H9 (cell line): ENCODE measurements around the gene FUT8. TPM values are rescaled to one million over a fixed set of nuclear protein-coding genes. Genes with fewer than 3 reads are reported as not detected.

Experiments used
- DNase-seq: peaks from one replicate; pipeline ENCODE4 v3.0.0-alpha.2; 2017
- H2AFZ ChIP-seq: one replicate; pipeline ENCODE4 v1.6.1; 2013; ENCODE audit warnings: mild to moderate bottlenecking, low read length, control low read depth, moderate library complexity
- H2AK5ac ChIP-seq: 2 replicates; pipeline ENCODE4 v1.6.1; 2013; ENCODE audit warnings: low read length, control low read depth, mixed read lengths; ENCODE audit not compliant: insufficient read length
- H2BK120ac ChIP-seq: one replicate; pipeline ENCODE4 v1.6.1; 2013; ENCODE audit warnings: low read depth, mild to moderate bottlenecking, low read length, control low read depth, inconsistent platforms; ENCODE audit not compliant: poor library complexity, severe bottlenecking
- H2BK12ac ChIP-seq: 2 replicates; pipeline ENCODE4 v1.6.1; 2013; ENCODE audit warnings: low read length, control low read depth, mixed read lengths, low read depth; ENCODE audit not compliant: insufficient read length
- H2BK15ac ChIP-seq: 2 replicates; pipeline ENCODE4 v1.6.1; 2013; ENCODE audit warnings: low read depth, low read length, control low read depth
- H2BK20ac ChIP-seq: one replicate; pipeline ENCODE4 v1.6.1; 2013; ENCODE audit warnings: low read depth, mild to moderate bottlenecking, low read length, control low read depth, inconsistent platforms; ENCODE audit not compliant: poor library complexity, severe bottlenecking
- H2BK5ac ChIP-seq: 2 replicates; pipeline ENCODE4 v1.6.1; 2013; ENCODE audit warnings: low read length, control low read depth, mixed read lengths; ENCODE audit not compliant: insufficient read length
- H3K14ac ChIP-seq: 2 replicates; pipeline ENCODE4 v1.6.1; 2013; ENCODE audit warnings: low read length, control low read depth; ENCODE audit not compliant: insufficient read depth
- H3K18ac ChIP-seq: 2 replicates; pipeline ENCODE4 v1.6.1; 2013; ENCODE audit warnings: low read depth, mild to moderate bottlenecking, mixed read lengths, low read length, control low read depth; ENCODE audit not compliant: insufficient read length
- H3K23ac ChIP-seq: 2 replicates; pipeline ENCODE4 v1.6.1; 2013; ENCODE audit warnings: low read length, control low read depth, mixed read lengths, low read depth; ENCODE audit not compliant: insufficient read length
- H3K23me2 ChIP-seq: 2 replicates; pipeline ENCODE4 v1.6.1; 2013; ENCODE audit warnings: low read depth, mild to moderate bottlenecking, mixed read lengths, low read length, control low read depth; ENCODE audit not compliant: insufficient read length, poor library complexity, severe bottlenecking
- H3K27ac ChIP-seq: 2 replicates; pipeline ENCODE4 v1.5.1; 2013; ENCODE audit warnings: low read length, control low read depth, mixed read lengths, low read depth; ENCODE audit not compliant: insufficient read length
- H3K27me3 ChIP-seq: 2 replicates; pipeline ENCODE4 v1.6.1; 2013; ENCODE audit warnings: low read length, control low read depth, inconsistent platforms; ENCODE audit not compliant: insufficient read depth
- H3K4ac ChIP-seq: 2 replicates; pipeline ENCODE4 v1.6.1; 2013; ENCODE audit warnings: low read depth, mild to moderate bottlenecking, control low read depth, inconsistent platforms, low read length, moderate library complexity
- H3K4me1 ChIP-seq: 2 replicates; pipeline ENCODE4 v1.6.1; 2013; ENCODE audit warnings: low read length, control low read depth, inconsistent platforms; ENCODE audit not compliant: insufficient read depth
- H3K4me2 ChIP-seq: 2 replicates; pipeline ENCODE4 v1.6.1; 2013; ENCODE audit warnings: low read length, control low read depth, mixed read lengths; ENCODE audit not compliant: insufficient read length, insufficient read depth
- H3K56ac ChIP-seq: 2 replicates; pipeline ENCODE4 v1.6.1; 2013; ENCODE audit warnings: low read depth, mild to moderate bottlenecking, mixed read lengths, low read length, control low read depth; ENCODE audit not compliant: insufficient read length
- H3K79me1 ChIP-seq: 2 replicates; pipeline ENCODE4 v1.6.1; 2013; ENCODE audit warnings: low read depth, mild to moderate bottlenecking, moderate library complexity, low read length, control low read depth, inconsistent platforms; ENCODE audit not compliant: insufficient read depth, poor library complexity, severe bottlenecking
- H3K79me2 ChIP-seq: 2 replicates; pipeline ENCODE4 v1.6.1; 2013; ENCODE audit warnings: low read length, control low read depth, inconsistent platforms; ENCODE audit not compliant: insufficient read depth
- H3K9ac ChIP-seq: 2 replicates; pipeline ENCODE4 v1.6.1; 2013; ENCODE audit warnings: low read length, control low read depth, mixed read lengths; ENCODE audit not compliant: insufficient read length; ENCODE audit errors: extremely low read depth
- H3K9me3 ChIP-seq: one replicate; pipeline ENCODE4 v1.6.1; 2013; ENCODE audit warnings: low read depth, low read length, inconsistent platforms; ENCODE audit not compliant: control insufficient read depth
- H3T11ph ChIP-seq: one replicate; pipeline ENCODE4 v1.6.1; 2013; ENCODE audit warnings: mild to moderate bottlenecking, low read length, control low read depth, inconsistent platforms
- H4K20me1 ChIP-seq: one replicate; pipeline ENCODE4 v1.6.1; 2013; ENCODE audit not compliant: control insufficient read depth, insufficient read length, insufficient read depth
- H4K5ac ChIP-seq: 2 replicates; pipeline ENCODE4 v1.6.1; 2013; ENCODE audit warnings: low read depth, mild to moderate bottlenecking, mixed read lengths, low read length, control low read depth; ENCODE audit not compliant: insufficient read length
- H4K8ac ChIP-seq: replicated peaks from 2 replicates; pipeline ENCODE4 v1.6.1; 2013; ENCODE audit warnings: low read length, control low read depth, mixed read lengths, low read depth; ENCODE audit not compliant: insufficient read length
- H4K91ac ChIP-seq: 2 replicates; pipeline ENCODE4 v1.6.1; 2013; ENCODE audit warnings: low read depth, mild to moderate bottlenecking, moderate library complexity, mixed read lengths, low read length, control low read depth; ENCODE audit not compliant: insufficient read length
- H3K27ac Mint-ChIP-seq, 3 experiments: 2 replicates in 2 of 3; 3 replicates in 1 of 3; pipeline ENCODE4 v1.8.0; 2020 to 2021; ENCODE audit warnings: mixed read lengths in 3 of 3, mild to moderate bottlenecking in 1 of 3, moderate library complexity in 1 of 3
- H3K27me3 Mint-ChIP-seq: 2 replicates; pipeline ENCODE4 v1.8.0; 2021; ENCODE audit warnings: low read depth, mild to moderate bottlenecking, moderate library complexity, mixed read lengths
- H3K36me3 Mint-ChIP-seq, 3 experiments: 2 replicates in 2 of 3; 3 replicates in 1 of 3; pipeline ENCODE4 v1.8.0; 2020 to 2021; ENCODE audit warnings: low read depth in 3 of 3, mixed read lengths in 3 of 3; ENCODE audit not compliant: insufficient read depth in 1 of 3
- H3K4me1 Mint-ChIP-seq, 2 experiments: 2 replicates each; pipeline ENCODE4 v1.8.0; 2020; ENCODE audit warnings: mixed read lengths in 2 of 2
- H3K4me3 Mint-ChIP-seq, 2 experiments: 2 replicates in 1 of 2; 3 replicates in 1 of 2; pipeline ENCODE4 v1.8.0; 2020 to 2021; ENCODE audit warnings: mild to moderate bottlenecking in 2 of 2, mixed read lengths in 2 of 2, moderate library complexity in 1 of 2
- H3K9me3 Mint-ChIP-seq, 2 experiments: 2 replicates in 1 of 2; 3 replicates in 1 of 2; pipeline ENCODE4 v1.8.0; 2020; ENCODE audit warnings: mild to moderate bottlenecking in 2 of 2, mixed read lengths in 2 of 2, moderate library complexity in 1 of 2
- CTCF ChIP-seq: fragments of 200-600 bp; sonication (generic); conservative IDR thresholded peaks from 3 replicates; pipeline ENCODE4 v1.8.0; 2021; ENCODE audit warnings: antibody characterized with exemption, mild to moderate bottlenecking
- total RNA-seq: library from RNA; stranded (reverse); gene quantifications from 2 replicates; pipeline ENCODE4 v1.2.1, GENCODE V29; 2021

The FUT8 gene
- total RNA-seq, 1 experiment from 2014 or later = 44.3 TPM

- Mint-ChIP-seq H3K36me3 (peaks cover 7 to 12% (median 8%) of the 10 kb centered on the region in 3 experiments; a peak in 6 of 7 replicates), H3K27me3 (peaks cover 35% of the 10 kb centered on the region), H3K27ac (no peak overlapping the region; a peak in 1 of 7 replicates), H3K4me3 (no peak overlapping the region), H3K9me3 (peaks cover 4 to 6% of the 10 kb centered on the region in 2 experiments), H3K4me1 (peaks cover 3 to 8% of the 10 kb centered on the region in 2 experiments; a peak in 2 of 4 replicates)
- Histone ChIP-seq H2AFZ (no peak overlapping the region), H2BK12ac (no peak overlapping the region), H3K4me2 (no peak overlapping the region), H2BK20ac (no peak overlapping the region), H3K79me2 (no peaks in the 10 kb centered on the region), H3T11ph (no peak overlapping the region), H3K14ac (no peak overlapping the region), H4K5ac (no peak overlapping the region), H3K4me1 (no peaks in the 10 kb centered on the region), H3K9me3 (no peaks in the 10 kb centered on the region), H3K27me3 (peaks cover 3% of the 10 kb centered on the region; the same call in 1 of the 2 replicates), H2BK5ac (no peak overlapping the region), H3K18ac (no peak overlapping the region), H2BK15ac (no peak overlapping the region), H4K20me1 (no peaks in the 10 kb centered on the region), H3K27ac (no peak overlapping the region), H3K23me2 (no peaks in the 10 kb centered on the region), H3K79me1 (no peaks in the 10 kb centered on the region), H4K8ac (no peak overlapping the region), H3K56ac (no peak overlapping the region), H3K23ac (no peak overlapping the region), H2AK5ac (no peak overlapping the region), H4K91ac (no peak overlapping the region), H3K9ac (no peak overlapping the region), H2BK120ac (no peak overlapping the region), H3K4ac (no peak overlapping the region)
- TF ChIP-seq CTCF = no peak
- no peak for DNase-seq
Observed at GRCh38 chr14:65499138-65499537, 86.6 kb downstream of the FUT8 start.
